Rectal smooth muscle tissue (tissue), 1 donor: Measurements from ENCODE around the gene USP17L30.
A peak's percentile ranks its signal among the peaks of the same experiment; 100 is the strongest.
"Not testable (repeated sequence)": the region's sequence is repeated elsewhere in the genome, so short reads cannot be mapped to it uniquely, and the experiment has no call there.

ENCODE experiments used
- H3K27ac ChIP-seq: one replicate; pipeline ENCODE4 v1.7.0; 2013; ENCODE audit warnings: low read depth, low read length, inconsistent platforms
- H3K27me3 ChIP-seq: one replicate; pipeline ENCODE4 v1.7.0; 2013; ENCODE audit warnings: low read length; ENCODE audit not compliant: control insufficient read depth, insufficient read depth
- H3K36me3 ChIP-seq: one replicate; pipeline ENCODE4 v1.7.0; 2013; ENCODE audit warnings: low read length; ENCODE audit not compliant: control insufficient read depth, insufficient read depth
- H3K4me1 ChIP-seq: one replicate; pipeline ENCODE4 v1.7.0; 2013; ENCODE audit warnings: low read length; ENCODE audit not compliant: control insufficient read depth, insufficient read depth
- H3K4me3 ChIP-seq: one replicate; pipeline ENCODE4 v1.7.0; 2013; ENCODE audit warnings: low read length
- H3K9ac ChIP-seq: one replicate; pipeline ENCODE4 v1.7.0; 2013; ENCODE audit warnings: low read length

Gene USP17L30, protein sequence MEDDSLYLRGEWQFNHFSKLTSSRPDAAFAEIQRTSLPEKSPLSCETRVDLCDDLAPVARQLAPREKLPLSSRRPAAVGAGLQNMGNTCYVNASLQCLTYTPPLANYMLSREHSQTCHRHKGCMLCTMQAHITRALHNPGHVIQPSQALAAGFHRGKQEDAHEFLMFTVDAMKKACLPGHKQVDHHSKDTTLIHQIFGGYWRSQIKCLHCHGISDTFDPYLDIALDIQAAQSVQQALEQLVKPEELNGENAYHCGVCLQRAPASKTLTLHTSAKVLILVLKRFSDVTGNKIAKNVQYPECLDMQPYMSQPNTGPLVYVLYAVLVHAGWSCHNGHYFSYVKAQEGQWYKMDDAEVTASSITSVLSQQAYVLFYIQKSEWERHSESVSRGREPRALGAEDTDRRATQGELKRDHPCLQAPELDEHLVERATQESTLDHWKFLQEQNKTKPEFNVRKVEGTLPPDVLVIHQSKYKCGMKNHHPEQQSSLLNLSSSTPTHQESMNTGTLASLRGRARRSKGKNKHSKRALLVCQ

DNA sequence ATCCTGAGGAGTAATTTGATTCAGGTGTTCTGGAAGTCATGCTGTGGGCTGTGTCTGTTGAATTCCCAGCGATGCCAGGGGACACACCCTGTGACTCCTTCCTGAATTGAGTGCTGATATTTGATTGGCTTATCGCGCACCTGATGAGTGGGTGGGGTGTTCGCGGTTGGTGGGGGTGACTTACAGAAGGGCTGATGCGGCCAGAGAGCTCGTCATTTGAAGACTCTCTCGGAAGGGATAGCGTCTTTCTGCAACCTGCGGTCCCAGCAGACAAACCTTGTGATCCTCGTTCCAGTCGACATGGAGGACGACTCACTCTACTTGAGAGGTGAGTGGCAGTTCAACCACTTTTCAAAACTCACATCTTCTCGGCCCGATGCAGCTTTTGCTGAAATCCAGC, at the start of gene USP17L30:
Gene USP17L30, plus strand, starts transcription at position 301 of the 400 bp plus-strand sequence. Its CDS starts 0 bp downstream, at position 301.
- not testable (repeated sequence) for H3K27me3 ChIP-seq, H3K4me1 ChIP-seq, H3K9ac ChIP-seq, H3K4me3 ChIP-seq, H3K27ac ChIP-seq, H3K36me3 ChIP-seq

DNA sequence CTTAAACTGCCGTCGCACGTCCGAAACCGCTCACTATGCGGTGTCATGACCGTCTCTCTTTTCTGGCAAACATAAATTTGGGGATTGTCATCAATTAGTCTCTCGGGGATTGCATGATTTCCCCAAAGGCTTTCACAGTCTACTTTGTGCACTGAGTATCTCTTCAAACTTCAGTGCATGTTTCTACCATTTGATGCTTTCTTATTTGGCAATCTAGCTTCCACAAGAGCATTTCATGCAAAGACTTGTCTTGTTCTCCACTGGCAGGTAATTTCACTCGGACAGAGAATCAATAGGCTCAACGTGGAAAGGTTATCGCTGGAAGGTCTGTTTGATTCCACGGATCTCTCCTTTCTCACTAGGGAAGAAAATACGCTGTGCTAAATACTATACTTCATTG, 38.7 kb upstream of the USP17L30 start:
- H3K36me3 ChIP-seq, H3K4me1 ChIP-seq, H3K9ac ChIP-seq, H3K27me3 ChIP-seq, H3K27ac ChIP-seq, H3K4me3 ChIP-seq: not testable (repeated sequence)

DNA sequence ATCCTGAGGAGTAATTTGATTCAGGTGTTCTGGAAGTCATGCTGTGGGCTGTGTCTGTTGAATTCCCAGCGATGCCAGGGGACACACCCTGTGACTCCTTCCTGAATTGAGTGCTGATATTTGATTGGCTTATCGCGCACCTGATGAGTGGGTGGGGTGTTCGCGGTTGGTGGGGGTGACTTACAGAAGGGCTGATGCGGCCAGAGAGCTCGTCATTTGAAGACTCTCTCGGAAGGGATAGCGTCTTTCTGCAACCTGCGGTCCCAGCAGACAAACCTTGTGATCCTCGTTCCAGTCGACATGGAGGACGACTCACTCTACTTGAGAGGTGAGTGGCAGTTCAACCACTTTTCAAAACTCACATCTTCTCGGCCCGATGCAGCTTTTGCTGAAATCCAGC, 38.1 kb upstream of the USP17L30 start, which contains the start of gene USP17L24:
Gene USP17L24, plus strand, starts transcription at position 301 of the 400 bp plus-strand sequence. Its CDS starts 0 bp downstream, at position 301.
- not testable (repeated sequence) for H3K4me3 ChIP-seq, H3K4me1 ChIP-seq, H3K36me3 ChIP-seq, H3K27ac ChIP-seq, H3K27me3 ChIP-seq, H3K9ac ChIP-seq

DNA sequence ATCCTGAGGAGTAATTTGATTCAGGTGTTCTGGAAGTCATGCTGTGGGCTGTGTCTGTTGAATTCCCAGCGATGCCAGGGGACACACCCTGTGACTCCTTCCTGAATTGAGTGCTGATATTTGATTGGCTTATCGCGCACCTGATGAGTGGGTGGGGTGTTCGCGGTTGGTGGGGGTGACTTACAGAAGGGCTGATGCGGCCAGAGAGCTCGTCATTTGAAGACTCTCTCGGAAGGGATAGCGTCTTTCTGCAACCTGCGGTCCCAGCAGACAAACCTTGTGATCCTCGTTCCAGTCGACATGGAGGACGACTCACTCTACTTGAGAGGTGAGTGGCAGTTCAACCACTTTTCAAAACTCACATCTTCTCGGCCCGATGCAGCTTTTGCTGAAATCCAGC, 33.3 kb upstream of the USP17L30 start, which contains the start of gene USP17L25:
Gene USP17L25, plus strand, starts transcription at position 301 of the 400 bp plus-strand sequence. Its CDS starts 0 bp downstream, at position 301.
- not testable (repeated sequence) for H3K4me3 ChIP-seq, H3K27me3 ChIP-seq, H3K36me3 ChIP-seq, H3K9ac ChIP-seq, H3K27ac ChIP-seq, H3K4me1 ChIP-seq

DNA sequence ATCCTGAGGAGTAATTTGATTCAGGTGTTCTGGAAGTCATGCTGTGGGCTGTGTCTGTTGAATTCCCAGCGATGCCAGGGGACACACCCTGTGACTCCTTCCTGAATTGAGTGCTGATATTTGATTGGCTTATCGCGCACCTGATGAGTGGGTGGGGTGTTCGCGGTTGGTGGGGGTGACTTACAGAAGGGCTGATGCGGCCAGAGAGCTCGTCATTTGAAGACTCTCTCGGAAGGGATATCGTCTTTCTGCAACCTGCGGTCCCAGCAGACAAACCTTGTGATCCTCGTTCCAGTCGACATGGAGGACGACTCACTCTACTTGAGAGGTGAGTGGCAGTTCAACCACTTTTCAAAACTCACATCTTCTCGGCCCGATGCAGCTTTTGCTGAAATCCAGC, 28.6 kb upstream of the USP17L30 start, which contains the start of gene USP17L26:
Gene USP17L26, plus strand, starts transcription at position 301 of the 400 bp plus-strand sequence. Its CDS starts 0 bp downstream, at position 301.
- not testable (repeated sequence) for H3K27ac ChIP-seq, H3K4me3 ChIP-seq, H3K4me1 ChIP-seq, H3K9ac ChIP-seq, H3K36me3 ChIP-seq, H3K27me3 ChIP-seq

DNA sequence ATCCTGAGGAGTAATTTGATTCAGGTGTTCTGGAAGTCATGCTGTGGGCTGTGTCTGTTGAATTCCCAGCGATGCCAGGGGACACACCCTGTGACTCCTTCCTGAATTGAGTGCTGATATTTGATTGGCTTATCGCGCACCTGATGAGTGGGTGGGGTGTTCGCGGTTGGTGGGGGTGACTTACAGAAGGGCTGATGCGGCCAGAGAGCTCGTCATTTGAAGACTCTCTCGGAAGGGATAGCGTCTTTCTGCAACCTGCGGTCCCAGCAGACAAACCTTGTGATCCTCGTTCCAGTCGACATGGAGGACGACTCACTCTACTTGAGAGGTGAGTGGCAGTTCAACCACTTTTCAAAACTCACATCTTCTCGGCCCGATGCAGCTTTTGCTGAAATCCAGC, 23.8 kb upstream of the USP17L30 start, which contains the start of gene USP17L5:
Gene USP17L5, plus strand, starts transcription at position 301 of the 400 bp plus-strand sequence. Its CDS starts 0 bp downstream, at position 301.
- not testable (repeated sequence) for H3K27me3 ChIP-seq, H3K4me3 ChIP-seq, H3K27ac ChIP-seq, H3K4me1 ChIP-seq, H3K9ac ChIP-seq, H3K36me3 ChIP-seq

DNA sequence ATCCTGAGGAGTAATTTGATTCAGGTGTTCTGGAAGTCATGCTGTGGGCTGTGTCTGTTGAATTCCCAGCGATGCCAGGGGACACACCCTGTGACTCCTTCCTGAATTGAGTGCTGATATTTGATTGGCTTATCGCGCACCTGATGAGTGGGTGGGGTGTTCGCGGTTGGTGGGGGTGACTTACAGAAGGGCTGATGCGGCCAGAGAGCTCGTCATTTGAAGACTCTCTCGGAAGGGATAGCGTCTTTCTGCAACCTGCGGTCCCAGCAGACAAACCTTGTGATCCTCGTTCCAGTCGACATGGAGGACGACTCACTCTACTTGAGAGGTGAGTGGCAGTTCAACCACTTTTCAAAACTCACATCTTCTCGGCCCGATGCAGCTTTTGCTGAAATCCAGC, 19.1 kb upstream of the USP17L30 start, which contains the start of gene USP17L27:
Gene USP17L27, plus strand, starts transcription at position 301 of the 400 bp plus-strand sequence. Its CDS starts 0 bp downstream, at position 301.
- not testable (repeated sequence) for H3K27ac ChIP-seq, H3K9ac ChIP-seq, H3K27me3 ChIP-seq, H3K4me3 ChIP-seq, H3K4me1 ChIP-seq, H3K36me3 ChIP-seq

DNA sequence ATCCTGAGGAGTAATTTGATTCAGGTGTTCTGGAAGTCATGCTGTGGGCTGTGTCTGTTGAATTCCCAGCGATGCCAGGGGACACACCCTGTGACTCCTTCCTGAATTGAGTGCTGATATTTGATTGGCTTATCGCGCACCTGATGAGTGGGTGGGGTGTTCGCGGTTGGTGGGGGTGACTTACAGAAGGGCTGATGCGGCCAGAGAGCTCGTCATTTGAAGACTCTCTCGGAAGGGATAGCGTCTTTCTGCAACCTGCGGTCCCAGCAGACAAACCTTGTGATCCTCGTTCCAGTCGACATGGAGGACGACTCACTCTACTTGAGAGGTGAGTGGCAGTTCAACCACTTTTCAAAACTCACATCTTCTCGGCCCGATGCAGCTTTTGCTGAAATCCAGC, 14.3 kb upstream of the USP17L30 start, which contains the start of gene USP17L28:
Gene USP17L28, plus strand, starts transcription at position 301 of the 400 bp plus-strand sequence. Its CDS starts 0 bp downstream, at position 301.
- not testable (repeated sequence) for H3K9ac ChIP-seq, H3K4me1 ChIP-seq, H3K36me3 ChIP-seq, H3K27ac ChIP-seq, H3K27me3 ChIP-seq, H3K4me3 ChIP-seq

DNA sequence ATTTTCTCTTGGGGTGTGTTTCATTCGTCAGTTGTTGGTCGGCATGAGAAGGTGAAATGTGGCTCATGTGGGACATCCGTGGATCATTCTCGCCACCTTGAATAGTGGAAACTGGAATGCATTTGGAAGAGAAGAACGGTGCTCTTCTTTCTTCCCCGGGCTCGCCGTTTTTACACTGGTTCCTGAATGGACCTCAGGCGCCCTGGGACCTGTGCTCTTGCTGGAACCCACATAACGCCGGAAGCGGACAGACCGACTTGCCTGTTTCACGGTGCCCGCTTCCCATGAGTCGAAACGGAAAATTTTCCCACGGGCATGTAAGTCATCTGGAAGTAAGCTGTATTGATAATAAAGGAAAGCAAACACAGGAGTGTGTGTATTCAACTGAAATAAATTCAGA, 12.1 kb upstream of the USP17L30 start:
- not testable (repeated sequence) for H3K27me3 ChIP-seq, H3K4me1 ChIP-seq, H3K9ac ChIP-seq, H3K27ac ChIP-seq, H3K4me3 ChIP-seq, H3K36me3 ChIP-seq

DNA sequence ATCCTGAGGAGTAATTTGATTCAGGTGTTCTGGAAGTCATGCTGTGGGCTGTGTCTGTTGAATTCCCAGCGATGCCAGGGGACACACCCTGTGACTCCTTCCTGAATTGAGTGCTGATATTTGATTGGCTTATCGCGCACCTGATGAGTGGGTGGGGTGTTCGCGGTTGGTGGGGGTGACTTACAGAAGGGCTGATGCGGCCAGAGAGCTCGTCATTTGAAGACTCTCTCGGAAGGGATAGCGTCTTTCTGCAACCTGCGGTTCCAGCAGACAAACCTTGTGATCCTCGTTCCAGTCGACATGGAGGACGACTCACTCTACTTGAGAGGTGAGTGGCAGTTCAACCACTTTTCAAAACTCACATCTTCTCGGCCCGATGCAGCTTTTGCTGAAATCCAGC, 9.6 kb upstream of the USP17L30 start, which contains the start of gene USP17L29:
Gene USP17L29, plus strand, starts transcription at position 301 of the 400 bp plus-strand sequence. Its CDS starts 0 bp downstream, at position 301.
- H3K4me1 ChIP-seq, H3K27me3 ChIP-seq, H3K27ac ChIP-seq, H3K4me3 ChIP-seq, H3K9ac ChIP-seq, H3K36me3 ChIP-seq: not testable (repeated sequence)

DNA sequence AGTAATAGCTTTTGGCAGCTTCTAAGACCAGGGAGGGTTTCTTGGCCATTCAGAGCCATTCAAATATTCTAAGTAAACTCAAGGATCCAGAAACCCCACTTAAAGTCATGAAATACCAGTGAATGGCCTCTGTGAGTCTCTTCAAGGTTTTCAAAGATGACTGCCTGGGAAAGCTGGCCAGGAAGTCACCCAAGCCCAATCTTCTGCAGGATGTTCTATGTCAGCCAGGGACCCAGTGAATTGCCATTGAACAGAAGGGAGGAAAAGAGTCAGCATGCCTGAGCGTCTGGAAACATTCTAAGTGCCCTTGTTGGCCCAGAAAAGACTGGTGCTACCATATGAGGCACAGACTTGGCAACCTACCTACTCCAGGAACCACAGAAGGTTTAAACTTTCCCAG, 17.0 kb downstream of the USP17L30 start:
- H3K9ac ChIP-seq, H3K4me3 ChIP-seq, H3K27me3 ChIP-seq, H3K4me1 ChIP-seq, H3K27ac ChIP-seq, H3K36me3 ChIP-seq: not testable (repeated sequence)

DNA sequence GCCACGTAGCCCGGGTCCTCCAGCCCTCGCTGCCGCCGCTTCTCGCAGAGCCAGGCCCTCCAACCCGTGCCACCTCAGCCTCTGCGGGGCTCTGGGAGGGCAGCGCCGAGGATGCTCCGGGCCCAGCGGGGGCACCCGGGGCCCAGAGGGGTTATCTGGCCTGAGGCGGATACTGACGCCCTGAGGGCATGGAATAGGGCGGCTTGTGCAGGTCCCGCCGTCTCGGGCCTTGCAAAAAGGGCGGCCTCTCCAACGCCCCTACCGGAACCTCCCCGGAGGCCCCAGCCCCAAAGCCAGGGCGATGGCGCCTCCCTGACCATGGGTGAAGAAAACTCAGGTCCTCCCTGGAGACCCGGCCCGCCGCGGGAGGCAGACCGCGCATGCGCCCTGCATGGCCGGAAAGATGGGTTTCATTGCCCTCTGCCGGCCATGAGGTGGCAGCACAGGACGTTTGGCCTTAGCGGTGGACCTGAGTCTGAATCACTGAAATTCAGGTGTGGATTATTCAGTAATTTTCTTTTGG, 18.1 kb downstream of the USP17L30 start:
- H3K27ac ChIP-seq, H3K9ac ChIP-seq: not testable (repeated sequence)
- peak overlapping the region; percentile 55 for H3K4me3 ChIP-seq

More for the DNA sequence above, 18.1 kb downstream of the USP17L30 start:
- not testable (repeated sequence) for H3K36me3 ChIP-seq, H3K4me1 ChIP-seq, H3K27me3 ChIP-seq
